GM12878 (cell line): ENCODE data around the gene UBE2Q2. TPM values are rescaled to one million over a fixed set of nuclear protein-coding genes. Genes with fewer than 3 reads are reported as not detected.

Experiments used
- BCL11A ChIP-seq: IDR thresholded peaks from 2 replicates; pipeline ENCODE4 v1.6.1; 2011; ENCODE audit warnings: low read depth, low read length
- EP300 ChIP-seq, 2 experiments: fragments of 150-350 bp in 1 of 2; IDR thresholded peaks; 2 replicates each; pipeline ENCODE4 v1.6.1; 2011 to 2012; ENCODE audit warnings: low read depth in 2 of 2, low read length in 2 of 2, borderline replicate concordance in 1 of 2, improper control_type of control experiment in 1 of 2, inconsistent platforms in 1 of 2; ENCODE audit not compliant: control insufficient read depth in 1 of 2
- FOXK2 ChIP-seq: fragments of 450-650 bp; IDR thresholded peaks from 2 replicates; pipeline ENCODE4 v1.6.1; 2017; ENCODE audit warnings: mild to moderate bottlenecking, moderate library complexity
- IKZF2 ChIP-seq, 2 experiments: fragments of 450-650 bp; IDR thresholded peaks; 2 replicates each; pipeline ENCODE4 v1.6.1; 2017; ENCODE audit warnings: mild to moderate bottlenecking in 2 of 2, moderate library complexity in 2 of 2
- NFIC ChIP-seq: IDR thresholded peaks from 2 replicates; pipeline ENCODE4 v1.6.1; 2012; ENCODE audit warnings: low read depth, mild to moderate bottlenecking, inconsistent platforms, low read length, moderate library complexity
- NR2C1 ChIP-seq: fragments of 450-650 bp; IDR thresholded peaks from 2 replicates; pipeline ENCODE4 v1.6.1; 2017; ENCODE audit warnings: antibody characterized with exemption, mild to moderate bottlenecking, moderate library complexity
- STAT1 ChIP-seq: fragments of 450-650 bp; conservative IDR thresholded peaks from 2 replicates; pipeline ENCODE4 v1.6.1; 2014; ENCODE audit warnings: antibody characterized with exemption, mild to moderate bottlenecking
- ZBED1 ChIP-seq: IDR thresholded peaks from 2 replicates; pipeline ENCODE4 v1.6.1; 2016; ENCODE audit warnings: borderline replicate concordance
- ZNF207 ChIP-seq: fragments of 450-650 bp; IDR thresholded peaks from 2 replicates; pipeline ENCODE4 v1.6.1; 2014; ENCODE audit warnings: antibody characterized with exemption, mild to moderate bottlenecking, borderline replicate concordance
- ZNF274 ChIP-seq: IDR thresholded peaks from one replicate; pipeline ENCODE4 v1.8.0; 2011; ENCODE audit not compliant: insufficient read length, insufficient read depth
- polyA plus RNA-seq, 11 experiments: library from polyadenylated mRNA; depleted of rRNA in 4 of 11; unstranded in 6 of 11; stranded (reverse) in 5 of 11; fragments of >200 nt; fragmentation: Nextera tagmentation in 4 of 11; fragmentation: Illumina TruSeq in 1 of 11; extraction: Ambion mirVana in 4 of 11; extraction: Trizol in 1 of 11; gene quantifications; 1 replicate in 1 of 11; 2 replicates in 10 of 11; pipeline versions ENCODE4 v1.2.1 to v1.2.3, GENCODE V29; 2011 to 2016; ENCODE audit warnings: inconsistent platforms in 2 of 11, missing spikeins in 2 of 11, low read depth in 1 of 11
- total RNA-seq, 4 experiments: library from RNA; depleted of rRNA in 3 of 4; stranded (reverse); fragments of >200 nt in 3 of 4; fragmentation: Illumina TruSeq in 1 of 4; extraction: Trizol in 1 of 4; gene quantifications; 2 replicates each; pipeline versions ENCODE4 v1.2.1 to v1.2.3, GENCODE V29; 2013 to 2021
- TF ChIP-seq, protein P1 (sequence below): fragments of 450-650 bp; IDR thresholded peaks from 2 replicates; pipeline ENCODE4 v1.6.1; 2017; ENCODE audit warnings: mild to moderate bottlenecking, low read depth, inconsistent platforms; ENCODE audit not compliant: poor library complexity, severe bottlenecking
- TF ChIP-seq, protein P2 (sequence below): fragments of 450-650 bp; formaldehyde crosslinking; IDR thresholded peaks from 2 replicates; pipeline ENCODE4 v1.4.0; 2022; ENCODE audit warnings: mild to moderate bottlenecking, moderate library complexity
- TF ChIP-seq, protein P3 (sequence below), 3 experiments: IDR thresholded peaks in 2 of 3; conservative IDR thresholded peaks in 1 of 3; 2 replicates each; pipeline ENCODE4 v1.5.1; 2011; ENCODE audit warnings: low read depth in 3 of 3, low read length in 3 of 3, mild to moderate bottlenecking in 3 of 3, control low read depth in 2 of 3, moderate library complexity in 2 of 3, inconsistent platforms in 1 of 3, mixed read lengths in 1 of 3; ENCODE audit not compliant: control insufficient read depth in 2 of 3, insufficient read depth in 1 of 3; ENCODE audit errors: extremely low read depth in 1 of 3
- TF ChIP-seq, protein P4 (sequence below): IDR thresholded peaks from 2 replicates; pipeline ENCODE4 v1.6.1; 2012; ENCODE audit warnings: low read depth, low read length, improper control_type of control experiment
- TF ChIP-seq, protein P5 (sequence below): fragments of 450-650 bp; IDR thresholded peaks from 2 replicates; pipeline ENCODE4 v1.6.1; 2017; ENCODE audit warnings: antibody characterized with exemption, mild to moderate bottlenecking, moderate library complexity

The UBE2Q2 gene
- total and polyA plus RNA-seq, 10 of the 15 experiments (the other 5 are each of a cell fraction or from before 2014, with no cell fraction given): 11.1 to 31.9 (median 21.6) TPM

DNA sequence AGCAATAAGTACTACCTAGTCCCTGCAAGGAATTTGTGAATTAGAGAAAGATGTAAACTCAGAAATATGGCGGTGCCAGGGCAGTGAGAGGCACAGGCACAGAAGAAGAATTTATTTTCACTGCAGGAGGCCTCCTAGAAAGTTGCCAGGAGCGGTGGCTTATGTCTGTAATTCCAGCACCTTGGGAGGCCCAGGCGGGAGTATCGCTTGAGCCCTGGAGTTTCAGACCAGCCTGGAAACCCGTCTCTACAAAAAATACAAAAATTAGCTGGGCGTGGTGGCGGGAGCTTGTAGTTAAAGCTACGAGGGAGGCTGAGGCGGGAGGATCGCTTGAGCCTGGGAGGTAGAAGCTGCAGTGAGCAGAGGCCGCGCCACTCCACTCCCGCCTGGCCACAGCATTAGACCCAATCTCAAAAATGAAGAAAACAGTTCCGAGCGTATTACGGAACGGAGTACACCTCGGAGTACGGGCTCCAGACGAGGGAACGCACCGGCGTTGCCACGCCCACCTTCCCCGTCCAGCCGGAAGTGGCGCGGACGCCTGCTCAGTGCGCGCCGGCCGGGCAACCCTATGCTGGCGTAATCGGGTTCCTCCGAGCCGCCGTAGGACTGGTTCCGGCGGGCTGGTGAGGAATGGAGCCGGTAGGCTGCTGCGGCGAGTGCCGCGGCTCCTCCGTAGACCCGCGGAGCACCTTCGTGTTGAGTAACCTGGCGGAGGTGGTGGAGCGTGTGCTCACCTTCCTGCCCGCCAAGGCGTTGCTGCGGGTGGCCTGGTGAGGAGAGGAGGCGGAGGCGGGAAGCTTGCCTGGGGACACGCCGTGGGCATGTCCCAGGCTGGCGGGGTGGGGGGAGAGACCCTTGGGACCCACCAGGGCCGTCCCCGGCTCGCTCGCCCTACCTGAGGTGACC, 60.3 kb downstream of the UBE2Q2 start, which contains the start of gene FBXO22 (continued):
- TF ChIP-seq ZBED1 (no peak), ZNF207 (peak; percentile 91; the same call in 1 of the 2 replicates), BCL11A (peak; percentile 27; the same call in 1 of the 2 replicates), NFIC (no peak), EP300 (IDR thresholded peaks at IDR 0.05; ENCODE audit: borderline replicate concordance in 1 of 2, control insufficient read depth in 1 of 2, low read depth in 2 of 2, low read length in 2 of 2) (no peak), IKZF2 (IDR thresholded peaks at IDR 0.05) (no peak), NR2C1 (no peak), FOXK2 (no peak), ZNF274 (no peak), STAT1 (peak; percentile 85; the same call in 1 of the 2 replicates)
- TF ChIP-seq, protein P1, sequence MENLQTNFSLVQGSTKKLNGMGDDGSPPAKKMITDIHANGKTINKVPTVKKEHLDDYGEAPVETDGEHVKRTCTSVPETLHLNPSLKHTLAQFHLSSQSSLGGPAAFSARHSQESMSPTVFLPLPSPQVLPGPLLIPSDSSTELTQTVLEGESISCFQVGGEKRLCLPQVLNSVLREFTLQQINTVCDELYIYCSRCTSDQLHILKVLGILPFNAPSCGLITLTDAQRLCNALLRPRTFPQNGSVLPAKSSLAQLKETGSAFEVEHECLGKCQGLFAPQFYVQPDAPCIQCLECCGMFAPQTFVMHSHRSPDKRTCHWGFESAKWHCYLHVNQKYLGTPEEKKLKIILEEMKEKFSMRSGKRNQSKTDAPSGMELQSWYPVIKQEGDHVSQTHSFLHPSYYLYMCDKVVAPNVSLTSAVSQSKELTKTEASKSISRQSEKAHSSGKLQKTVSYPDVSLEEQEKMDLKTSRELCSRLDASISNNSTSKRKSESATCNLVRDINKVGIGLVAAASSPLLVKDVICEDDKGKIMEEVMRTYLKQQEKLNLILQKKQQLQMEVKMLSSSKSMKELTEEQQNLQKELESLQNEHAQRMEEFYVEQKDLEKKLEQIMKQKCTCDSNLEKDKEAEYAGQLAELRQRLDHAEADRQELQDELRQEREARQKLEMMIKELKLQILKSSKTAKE: peak; percentile 22
- TF ChIP-seq, protein P2, sequence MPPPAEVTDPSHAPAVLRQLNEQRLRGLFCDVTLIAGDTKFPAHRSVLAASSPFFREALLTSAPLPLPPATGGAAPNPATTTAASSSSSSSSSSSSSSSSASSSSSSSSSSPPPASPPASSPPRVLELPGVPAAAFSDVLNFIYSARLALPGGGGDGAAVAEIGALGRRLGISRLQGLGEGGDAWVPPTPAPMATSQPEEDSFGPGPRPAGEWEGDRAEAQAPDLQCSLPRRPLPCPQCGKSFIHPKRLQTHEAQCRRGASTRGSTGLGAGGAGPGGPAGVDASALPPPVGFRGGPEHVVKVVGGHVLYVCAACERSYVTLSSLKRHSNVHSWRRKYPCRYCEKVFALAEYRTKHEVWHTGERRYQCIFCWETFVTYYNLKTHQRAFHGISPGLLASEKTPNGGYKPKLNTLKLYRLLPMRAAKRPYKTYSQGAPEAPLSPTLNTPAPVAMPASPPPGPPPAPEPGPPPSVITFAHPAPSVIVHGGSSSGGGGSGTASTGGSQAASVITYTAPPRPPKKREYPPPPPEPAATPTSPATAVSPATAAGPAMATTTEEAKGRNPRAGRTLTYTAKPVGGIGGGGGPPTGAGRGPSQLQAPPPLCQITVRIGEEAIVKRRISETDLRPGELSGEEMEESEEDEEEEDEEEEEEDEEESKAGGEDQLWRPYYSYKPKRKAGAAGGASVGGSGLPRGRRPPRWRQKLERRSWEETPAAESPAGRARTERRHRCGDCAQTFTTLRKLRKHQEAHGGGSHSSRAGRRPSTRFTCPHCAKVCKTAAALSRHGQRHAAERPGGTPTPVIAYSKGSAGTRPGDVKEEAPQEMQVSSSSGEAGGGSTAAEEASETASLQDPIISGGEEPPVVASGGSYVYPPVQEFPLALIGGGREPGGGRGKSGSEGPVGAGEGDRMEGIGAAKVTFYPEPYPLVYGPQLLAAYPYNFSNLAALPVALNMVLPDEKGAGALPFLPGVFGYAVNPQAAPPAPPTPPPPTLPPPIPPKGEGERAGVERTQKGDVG: no peak
- TF ChIP-seq, protein P3, sequence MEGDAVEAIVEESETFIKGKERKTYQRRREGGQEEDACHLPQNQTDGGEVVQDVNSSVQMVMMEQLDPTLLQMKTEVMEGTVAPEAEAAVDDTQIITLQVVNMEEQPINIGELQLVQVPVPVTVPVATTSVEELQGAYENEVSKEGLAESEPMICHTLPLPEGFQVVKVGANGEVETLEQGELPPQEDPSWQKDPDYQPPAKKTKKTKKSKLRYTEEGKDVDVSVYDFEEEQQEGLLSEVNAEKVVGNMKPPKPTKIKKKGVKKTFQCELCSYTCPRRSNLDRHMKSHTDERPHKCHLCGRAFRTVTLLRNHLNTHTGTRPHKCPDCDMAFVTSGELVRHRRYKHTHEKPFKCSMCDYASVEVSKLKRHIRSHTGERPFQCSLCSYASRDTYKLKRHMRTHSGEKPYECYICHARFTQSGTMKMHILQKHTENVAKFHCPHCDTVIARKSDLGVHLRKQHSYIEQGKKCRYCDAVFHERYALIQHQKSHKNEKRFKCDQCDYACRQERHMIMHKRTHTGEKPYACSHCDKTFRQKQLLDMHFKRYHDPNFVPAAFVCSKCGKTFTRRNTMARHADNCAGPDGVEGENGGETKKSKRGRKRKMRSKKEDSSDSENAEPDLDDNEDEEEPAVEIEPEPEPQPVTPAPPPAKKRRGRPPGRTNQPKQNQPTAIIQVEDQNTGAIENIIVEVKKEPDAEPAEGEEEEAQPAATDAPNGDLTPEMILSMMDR (IDR thresholded peaks at IDR 0.05 in 2 of 3, conservative IDR thresholded peaks at IDR 0.05 in 1 of 3; ENCODE audit: control insufficient read depth in 2 of 3, extremely low read depth in 1 of 3, insufficient read depth in 1 of 3, low read depth in 3 of 3, low read length in 3 of 3): no peak
- TF ChIP-seq, protein P4, sequence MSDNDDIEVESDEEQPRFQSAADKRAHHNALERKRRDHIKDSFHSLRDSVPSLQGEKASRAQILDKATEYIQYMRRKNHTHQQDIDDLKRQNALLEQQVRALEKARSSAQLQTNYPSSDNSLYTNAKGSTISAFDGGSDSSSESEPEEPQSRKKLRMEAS: no peak; the same call in 1 of the 2 replicates
- TF ChIP-seq, protein P5, sequence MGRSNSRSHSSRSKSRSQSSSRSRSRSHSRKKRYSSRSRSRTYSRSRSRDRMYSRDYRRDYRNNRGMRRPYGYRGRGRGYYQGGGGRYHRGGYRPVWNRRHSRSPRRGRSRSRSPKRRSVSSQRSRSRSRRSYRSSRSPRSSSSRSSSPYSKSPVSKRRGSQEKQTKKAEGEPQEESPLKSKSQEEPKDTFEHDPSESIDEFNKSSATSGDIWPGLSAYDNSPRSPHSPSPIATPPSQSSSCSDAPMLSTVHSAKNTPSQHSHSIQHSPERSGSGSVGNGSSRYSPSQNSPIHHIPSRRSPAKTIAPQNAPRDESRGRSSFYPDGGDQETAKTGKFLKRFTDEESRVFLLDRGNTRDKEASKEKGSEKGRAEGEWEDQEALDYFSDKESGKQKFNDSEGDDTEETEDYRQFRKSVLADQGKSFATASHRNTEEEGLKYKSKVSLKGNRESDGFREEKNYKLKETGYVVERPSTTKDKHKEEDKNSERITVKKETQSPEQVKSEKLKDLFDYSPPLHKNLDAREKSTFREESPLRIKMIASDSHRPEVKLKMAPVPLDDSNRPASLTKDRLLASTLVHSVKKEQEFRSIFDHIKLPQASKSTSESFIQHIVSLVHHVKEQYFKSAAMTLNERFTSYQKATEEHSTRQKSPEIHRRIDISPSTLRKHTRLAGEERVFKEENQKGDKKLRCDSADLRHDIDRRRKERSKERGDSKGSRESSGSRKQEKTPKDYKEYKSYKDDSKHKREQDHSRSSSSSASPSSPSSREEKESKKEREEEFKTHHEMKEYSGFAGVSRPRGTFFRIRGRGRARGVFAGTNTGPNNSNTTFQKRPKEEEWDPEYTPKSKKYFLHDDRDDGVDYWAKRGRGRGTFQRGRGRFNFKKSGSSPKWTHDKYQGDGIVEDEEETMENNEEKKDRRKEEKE: no peak
